HUES48 (cell line): Measurements from ENCODE around the gene RAPGEF1.
"Not testable (repeated sequence)": the region's sequence is repeated elsewhere in the genome, so short reads cannot be mapped to it uniquely, and the experiment has no call there.

Source experiments
- H3K27ac ChIP-seq: one replicate; pipeline ENCODE4 v1.7.0; 2013; ENCODE audit warnings: low read depth, low read length, inconsistent platforms
- H3K27me3 ChIP-seq: 2 replicates; pipeline ENCODE4 v1.6.1; 2013; ENCODE audit warnings: mild to moderate bottlenecking, low read length; ENCODE audit not compliant: control insufficient read depth, insufficient read depth
- H3K36me3 ChIP-seq: 2 replicates; pipeline ENCODE4 v1.6.1; 2013; ENCODE audit warnings: low read length; ENCODE audit not compliant: control insufficient read depth, insufficient read depth
- H3K4me1 ChIP-seq: 2 replicates; pipeline ENCODE4 v1.6.1; 2013; ENCODE audit warnings: mild to moderate bottlenecking, low read length; ENCODE audit not compliant: control insufficient read depth, insufficient read depth
- H3K4me3 ChIP-seq: 2 replicates; pipeline ENCODE4 v1.5.1; 2013; ENCODE audit warnings: mild to moderate bottlenecking, low read depth, low read length
- H3K9ac ChIP-seq: 2 replicates; pipeline ENCODE4 v1.6.1; 2013; ENCODE audit warnings: mild to moderate bottlenecking, low read depth, low read length, moderate library complexity
- H3K9me3 ChIP-seq: 2 replicates; pipeline ENCODE4 v1.6.1; 2013; ENCODE audit warnings: low read length; ENCODE audit not compliant: control insufficient read depth, insufficient read depth

RAPGEF1 gene

DNA sequence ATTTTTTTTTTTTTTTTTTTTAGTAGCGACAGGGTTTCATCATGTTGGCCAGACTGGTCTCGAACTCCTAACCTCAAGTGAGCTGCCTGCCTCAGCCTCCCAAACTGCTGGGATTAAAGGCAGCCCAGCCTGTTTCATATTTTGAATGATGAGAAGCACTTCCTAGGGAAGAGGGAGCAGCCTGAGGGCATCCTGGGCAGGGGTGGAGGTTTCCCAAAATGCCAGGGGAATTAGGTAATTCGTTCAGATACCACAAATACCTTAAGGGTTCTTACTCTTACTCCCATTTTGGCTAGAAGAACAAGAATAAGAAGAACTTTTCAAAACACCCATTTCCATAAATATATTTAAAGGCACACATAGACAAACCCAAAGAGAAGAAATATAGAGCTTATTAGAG, 29.5 kb upstream of the RAPGEF1 start:
- Histone ChIP-seq H3K36me3 (no peaks in the 10 kb centered on the region), H3K27me3 (no peaks in the 10 kb centered on the region), H3K9me3 (no peaks in the 10 kb centered on the region), H3K9ac (no peak overlapping the region), H3K4me1 (no peaks in the 10 kb centered on the region), H3K4me3 (no peak overlapping the region), H3K27ac (no peak overlapping the region)

GRCh38 chr9:131764568-131764967, 24.7 kb upstream of the RAPGEF1 start:
- H3K27ac ChIP-seq = no peak overlapping the region
- H3K27me3 ChIP-seq = no peaks in the 10 kb centered on the region
- H3K36me3 ChIP-seq = no peaks in the 10 kb centered on the region
- H3K9me3 ChIP-seq = no peaks in the 10 kb centered on the region
- no peak overlapping the region for H3K4me3 ChIP-seq
- no peaks in the 10 kb centered on the region for H3K4me1 ChIP-seq
- no peak overlapping the region for H3K9ac ChIP-seq

DNA sequence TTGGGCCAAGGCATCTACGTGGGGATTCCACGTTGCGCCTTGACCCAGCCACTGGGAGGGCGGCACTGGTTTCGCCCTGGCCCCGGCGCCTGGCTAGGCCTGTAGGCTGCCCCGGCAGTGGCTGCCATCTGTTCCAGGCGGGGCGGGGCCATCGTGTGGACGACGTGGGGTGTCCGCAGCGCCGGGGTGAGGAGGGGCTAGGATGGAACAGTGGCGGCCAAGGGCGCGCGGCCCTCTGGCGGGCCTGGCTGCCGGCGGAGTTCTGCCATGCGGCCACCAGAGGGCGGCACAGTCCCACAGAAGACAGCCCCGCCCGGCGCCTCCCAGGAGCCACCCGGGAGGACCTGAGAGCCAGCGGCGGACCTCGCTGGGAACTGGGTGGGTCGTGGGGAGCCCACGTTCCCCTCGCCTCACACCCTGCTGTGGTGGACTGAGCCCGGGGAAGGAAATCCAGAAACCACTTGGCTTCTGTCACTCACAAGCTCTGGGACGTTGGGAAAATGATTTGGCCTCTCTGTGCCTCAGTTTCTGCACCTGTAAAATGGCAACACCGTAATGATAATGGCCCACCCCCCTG, 22.6 kb upstream of the RAPGEF1 start:
- H3K9ac ChIP-seq = no peak overlapping the region
- no peaks in the 10 kb centered on the region for H3K9me3 ChIP-seq
- H3K4me1 ChIP-seq = no peaks in the 10 kb centered on the region
- no peak overlapping the region for H3K27ac ChIP-seq
- H3K27me3 ChIP-seq = no peaks in the 10 kb centered on the region
- H3K4me3 ChIP-seq = no peak overlapping the region
- H3K36me3 ChIP-seq = no peaks in the 10 kb centered on the region

DNA sequence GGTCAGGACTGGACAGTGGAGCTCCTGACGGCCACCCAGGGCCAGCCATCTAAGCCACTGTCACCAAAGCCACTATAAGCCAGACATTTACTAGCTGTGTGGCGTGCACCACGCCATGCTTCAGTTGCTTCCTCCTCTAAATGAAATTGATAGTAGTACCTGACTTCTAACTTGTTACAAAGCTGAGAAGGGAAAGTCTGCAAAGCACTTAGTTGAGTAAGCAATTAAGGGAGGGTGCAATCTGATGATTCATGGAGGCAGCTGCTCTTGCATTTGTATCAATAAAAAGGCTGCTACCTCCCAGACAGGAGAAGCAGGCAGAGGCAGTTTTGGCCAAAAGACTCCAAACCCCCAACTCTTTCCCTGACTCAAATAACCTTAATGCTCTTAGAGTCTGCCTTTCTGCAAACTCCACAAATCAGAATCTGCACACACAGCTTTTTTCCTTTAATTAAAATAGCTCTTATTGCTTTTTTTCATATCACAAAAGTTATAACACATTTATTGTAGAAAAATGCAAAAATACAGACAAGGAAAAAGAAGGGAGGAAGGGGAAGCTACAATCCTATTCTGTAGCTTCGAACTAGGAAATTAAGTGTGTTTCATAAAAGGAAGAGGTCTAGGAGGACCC, 19.3 kb upstream of the RAPGEF1 start:
- H3K9ac ChIP-seq = no peak overlapping the region

GRCh38 chr9:131757549-131757948, 17.7 kb upstream of the RAPGEF1 start:
- no peak overlapping the region for H3K9ac ChIP-seq
- peaks cover 6% of the 10 kb centered on the region; the same call in 1 of the 2 replicates for H3K4me1 ChIP-seq

More for the DNA sequence above, 19.3 kb upstream of the RAPGEF1 start:
- Histone ChIP-seq H3K4me3 (no peak overlapping the region), H3K27ac (no peak overlapping the region), H3K36me3 (no peaks in the 10 kb centered on the region), H3K4me1 (peaks cover 6% of the 10 kb centered on the region; the same call in 1 of the 2 replicates), H3K9me3 (no peaks in the 10 kb centered on the region), H3K27me3 (no peaks in the 10 kb centered on the region)

GRCh38 chr9:131755541-131756198, 15.8 kb upstream of the RAPGEF1 start:
- Histone ChIP-seq H3K4me1 (peaks cover 6% of the 10 kb centered on the region; the same call in 1 of the 2 replicates), H3K27ac (no peak overlapping the region), H3K9ac (no peak overlapping the region), H3K9me3 (no peaks in the 10 kb centered on the region), H3K36me3 (no peaks in the 10 kb centered on the region), H3K27me3 (no peaks in the 10 kb centered on the region), H3K4me3 (no peak overlapping the region)

More at GRCh38 chr9:131757549-131757948, 17.7 kb upstream of the RAPGEF1 start:
- H3K9me3 ChIP-seq = no peaks in the 10 kb centered on the region
- H3K27me3 ChIP-seq = no peaks in the 10 kb centered on the region
- H3K4me3 ChIP-seq = no peak overlapping the region
- no peaks in the 10 kb centered on the region for H3K36me3 ChIP-seq
- H3K27ac ChIP-seq = no peak overlapping the region

- H3K36me3 ChIP-seq = no peaks in the 10 kb centered on the region
- peaks cover 6% of the 10 kb centered on the region; the same call in 1 of the 2 replicates for H3K4me1 ChIP-seq
- H3K9ac ChIP-seq = no peak overlapping the region
- no peak overlapping the region for H3K4me3 ChIP-seq
- H3K27ac ChIP-seq = peak overlapping the region; percentile 7
- H3K9me3 ChIP-seq = no peaks in the 10 kb centered on the region
- H3K27me3 ChIP-seq = no peaks in the 10 kb centered on the region
Measured at GRCh38 chr9:131754846-131755245, 15.0 kb upstream of the RAPGEF1 start.

DNA sequence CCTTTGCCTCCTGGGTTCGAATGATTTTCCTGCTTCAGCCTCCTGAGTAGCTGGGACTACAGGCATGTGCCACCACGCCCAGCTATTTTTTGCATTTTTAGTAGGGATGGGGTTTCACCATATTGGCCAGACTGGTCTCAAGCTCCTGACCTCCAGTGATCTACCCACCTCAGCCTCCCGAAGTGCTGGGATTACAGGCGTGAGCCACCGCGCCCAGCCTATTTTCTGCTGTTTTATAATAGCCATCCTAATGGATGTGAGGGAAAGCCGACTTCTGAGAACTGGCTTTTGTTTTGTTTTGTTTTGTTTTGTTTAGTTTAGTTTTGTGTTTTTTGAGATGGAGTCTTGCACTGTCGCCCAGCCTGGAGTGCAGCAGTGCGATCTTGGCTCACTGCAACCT, 13.9 kb upstream of the RAPGEF1 start:
- H3K27ac ChIP-seq, H3K9ac ChIP-seq, H3K36me3 ChIP-seq, H3K4me1 ChIP-seq, H3K9me3 ChIP-seq, H3K27me3 ChIP-seq, H3K4me3 ChIP-seq: not testable (repeated sequence)

- peaks cover 6% of the 10 kb centered on the region; the same call in 1 of the 2 replicates for H3K4me1 ChIP-seq
- H3K9me3 ChIP-seq = no peaks in the 10 kb centered on the region
- H3K9ac ChIP-seq = no peak overlapping the region
- H3K4me3 ChIP-seq = no peak overlapping the region
- H3K27ac ChIP-seq = no peak overlapping the region
- H3K36me3 ChIP-seq = no peaks in the 10 kb centered on the region
- H3K27me3 ChIP-seq = no peaks in the 10 kb centered on the region
Measured at GRCh38 chr9:131752231-131752884, 12.5 kb upstream of the RAPGEF1 start.

GRCh38 chr9:131748411-131748955, 8.6 kb upstream of the RAPGEF1 start:
- Histone ChIP-seq H3K4me1 (no peaks in the 10 kb centered on the region), H3K27me3 (no peaks in the 10 kb centered on the region), H3K9me3 (no peaks in the 10 kb centered on the region), H3K4me3 (no peak overlapping the region), H3K9ac (no peak overlapping the region), H3K27ac (no peak overlapping the region), H3K36me3 (no peaks in the 10 kb centered on the region)
